Measurements from ENCODE around the gene MAST4. TPM values are rescaled to one million over a fixed set of nuclear protein-coding genes. Genes with fewer than 3 reads are reported as not detected.

MAST4 gene
- total RNA-seq, 1 donor from 2014 or later: 38.3 TPM

DNA sequence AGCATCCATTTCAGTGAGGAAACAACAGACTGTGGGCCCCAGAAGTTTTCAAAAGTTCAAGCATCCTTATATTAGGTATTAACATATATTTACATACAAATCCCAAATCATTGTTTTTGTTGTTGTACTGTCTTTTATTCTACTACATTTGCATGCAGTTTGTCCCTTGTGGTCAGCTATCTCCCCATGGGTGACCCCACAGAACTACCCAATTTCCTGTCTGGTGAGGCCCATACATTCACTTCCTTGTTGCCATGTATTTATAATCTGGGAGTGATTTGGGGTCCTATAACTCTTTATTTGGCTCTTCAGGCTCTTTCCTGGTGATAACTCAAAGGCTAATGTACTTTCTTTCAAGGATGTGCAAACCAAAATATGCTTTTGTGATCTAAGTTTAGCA lies 603.7 kb downstream of the MAST4 start:
- no peak for DNase-seq

DNA sequence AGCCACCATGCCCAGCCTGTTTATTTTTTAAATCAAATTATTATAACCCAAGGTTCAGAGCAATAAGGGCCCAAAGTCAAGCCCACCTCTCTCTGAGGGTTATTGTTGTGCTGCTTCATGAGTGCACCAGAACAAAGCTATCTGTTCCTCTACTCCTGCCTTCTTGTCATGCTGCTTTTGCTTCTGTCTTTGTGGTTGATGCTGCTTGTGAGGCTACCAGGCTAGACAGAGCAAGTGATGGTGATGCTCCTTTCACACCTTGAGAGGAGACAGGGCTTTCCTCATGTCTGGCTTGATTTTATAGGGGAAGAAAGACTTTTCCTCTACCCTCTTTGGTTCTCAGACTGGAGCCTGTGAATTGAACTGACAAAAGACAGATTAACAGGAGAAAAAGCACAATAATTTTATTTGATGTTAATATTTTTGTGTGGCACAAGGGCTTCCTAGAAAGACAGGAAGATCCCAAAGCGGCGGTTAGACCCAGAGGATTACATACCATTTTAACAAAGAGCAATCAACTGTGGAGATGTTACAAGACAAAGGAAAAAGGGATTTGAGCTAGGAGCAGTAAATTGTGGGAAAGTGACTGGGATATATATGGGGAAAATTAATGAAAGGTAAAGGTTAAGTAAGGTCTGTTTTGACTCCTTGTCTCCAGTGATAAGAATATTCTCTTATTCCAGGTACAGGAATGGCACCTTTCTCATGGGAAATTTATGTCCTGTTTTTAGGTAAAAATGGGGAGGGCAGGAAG lies 604.8 kb downstream of the MAST4 start:
- no peak for DNase-seq

DNA sequence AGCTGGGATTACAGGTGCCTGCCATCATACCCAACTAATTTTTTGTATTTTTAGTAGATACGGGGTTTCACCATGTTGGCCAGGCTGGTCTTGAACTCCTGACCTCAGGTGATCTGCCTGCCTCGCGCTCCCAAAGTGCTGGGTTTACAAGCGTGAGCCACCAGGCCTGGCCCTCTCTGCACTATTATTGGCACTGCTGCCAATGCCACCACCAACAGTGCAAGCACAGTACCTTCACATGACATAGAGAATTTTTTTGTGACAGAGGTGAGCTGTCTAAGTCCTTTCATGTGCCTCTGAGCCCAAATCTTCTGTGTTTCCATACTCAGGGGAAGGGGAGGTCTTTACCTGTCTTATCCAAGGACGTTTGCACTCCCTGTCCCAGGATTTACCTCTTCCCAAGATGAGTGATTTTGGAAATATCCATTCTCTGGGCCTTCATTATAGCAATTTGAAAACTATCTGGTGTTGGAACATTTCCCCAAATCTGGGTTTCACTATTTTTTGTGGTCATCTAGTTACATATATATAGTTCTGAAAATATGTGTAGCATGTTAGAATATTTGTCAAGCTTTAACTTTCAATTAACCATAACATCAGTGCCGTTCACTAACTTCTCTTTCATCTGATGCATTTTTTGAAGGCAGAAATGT lies 605.8 kb downstream of the MAST4 start:
- no peak for DNase-seq

DNA sequence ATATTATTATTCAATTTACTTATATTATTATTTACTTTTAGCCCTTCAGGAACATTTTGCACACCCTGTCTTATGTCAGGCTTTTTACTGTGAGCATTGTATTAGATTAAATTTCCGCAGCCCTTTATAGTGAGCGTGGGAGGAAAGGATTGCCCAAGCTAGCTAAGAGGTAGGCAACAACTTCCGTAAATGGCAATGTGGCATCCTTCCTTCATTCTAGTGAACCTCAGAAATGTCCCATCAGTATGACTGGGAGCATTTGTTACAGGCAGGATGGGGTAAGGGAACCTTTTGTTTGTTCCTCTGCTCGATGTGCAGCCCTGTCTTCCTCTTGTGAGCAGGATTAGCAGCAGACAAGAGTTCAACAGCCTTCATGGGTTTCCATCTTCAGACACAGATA lies 606.6 kb downstream of the MAST4 start:
- no peak for DNase-seq

DNA sequence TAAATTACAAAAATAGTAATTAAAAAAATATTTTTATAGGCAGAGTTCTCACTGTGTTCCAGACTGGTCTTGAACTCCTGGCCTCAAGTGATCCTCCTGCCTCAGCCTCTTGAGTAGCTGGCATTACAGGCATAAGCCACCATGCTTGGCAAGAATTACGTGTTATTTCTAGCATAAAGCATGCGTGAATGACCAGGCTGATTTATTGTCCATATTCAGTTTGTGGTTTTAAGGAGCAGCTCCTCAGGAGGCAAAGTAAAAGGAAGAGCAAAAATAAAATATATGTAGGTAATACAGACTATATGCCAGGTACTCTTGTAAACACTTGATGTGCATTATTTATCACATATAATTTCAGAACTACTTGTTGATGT lies 607.5 kb downstream of the MAST4 start:
- no peak for DNase-seq

DNA sequence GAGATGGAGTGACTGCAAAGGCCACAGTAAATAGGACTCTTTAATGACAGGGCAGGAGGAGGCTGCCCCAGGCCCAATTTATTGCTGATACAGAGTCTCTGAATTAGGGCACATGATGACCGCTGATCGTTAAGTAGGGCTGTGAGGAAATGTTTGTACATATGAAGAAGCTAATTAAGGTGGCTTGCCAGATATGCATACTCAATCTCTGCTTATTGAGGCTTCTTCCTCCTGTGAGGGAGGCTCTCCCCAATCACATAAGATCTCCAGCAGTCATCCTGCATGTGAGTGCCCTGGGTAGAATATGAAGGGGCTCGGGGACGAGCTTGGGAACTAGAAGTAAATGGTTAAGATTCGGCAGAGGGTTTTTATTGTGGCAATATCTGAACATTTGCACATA lies 608.6 kb downstream of the MAST4 start:
- no peak for DNase-seq

DNA sequence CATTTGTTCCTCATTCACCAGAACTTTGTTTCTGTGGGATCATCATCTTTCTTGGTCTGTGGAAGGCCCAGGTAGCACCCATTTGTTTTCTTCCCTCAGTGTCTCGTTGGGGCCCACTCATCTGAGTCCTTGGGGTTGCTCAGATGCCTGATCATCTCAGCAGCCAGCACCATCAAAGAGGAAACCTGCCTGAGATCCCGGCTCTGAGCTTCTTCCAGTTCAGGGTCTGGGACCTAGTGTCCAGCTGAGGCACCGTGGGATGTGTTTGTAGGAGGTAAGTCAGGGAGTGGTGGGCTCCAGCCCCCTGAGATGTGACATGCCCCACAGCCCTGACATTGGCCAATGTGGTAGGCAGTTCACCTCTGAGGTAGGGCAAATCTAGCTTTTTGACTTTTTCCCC lies 609.8 kb downstream of the MAST4 start:
- DNase-seq: no peak

DNA sequence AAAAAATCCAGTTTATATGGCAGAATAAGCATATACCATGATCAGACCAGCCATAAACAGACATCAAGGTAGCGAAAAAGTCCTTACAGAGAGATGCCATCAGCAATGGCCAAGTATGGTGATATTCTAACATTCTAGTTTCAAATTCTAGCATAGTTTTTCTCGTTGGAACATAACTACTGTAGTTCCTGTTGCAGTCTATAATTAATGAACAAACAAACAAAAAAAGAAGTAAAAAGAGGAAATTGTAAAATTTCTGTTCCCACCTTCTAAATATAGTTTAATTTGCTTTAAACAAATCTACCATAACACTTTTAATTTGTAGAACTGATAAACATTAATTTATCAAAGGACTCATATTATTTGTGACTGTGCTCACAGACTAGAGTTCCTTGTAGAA lies 610.3 kb downstream of the MAST4 start:
- no peak for DNase-seq

DNA sequence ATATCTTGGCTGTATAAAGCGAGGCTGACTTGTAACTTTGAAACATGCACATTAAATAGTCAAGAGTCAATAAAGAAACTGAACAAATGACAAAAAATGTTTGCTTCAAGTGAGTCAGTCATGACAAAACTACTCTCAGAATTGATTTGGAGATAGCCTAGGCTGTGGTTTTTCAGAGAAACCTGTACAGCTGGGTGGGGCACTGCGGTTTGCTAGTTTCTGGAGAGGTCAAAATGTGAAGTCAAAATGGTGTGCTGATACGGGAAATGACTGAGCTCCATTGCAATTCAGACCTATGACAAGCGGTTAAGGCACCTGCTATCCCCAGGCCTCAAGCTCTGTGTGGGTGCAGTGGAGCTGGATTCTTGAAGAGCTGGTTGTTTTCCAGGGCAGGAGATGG lies 610.7 kb downstream of the MAST4 start:
- peak; percentile 67 for DNase-seq

DNA sequence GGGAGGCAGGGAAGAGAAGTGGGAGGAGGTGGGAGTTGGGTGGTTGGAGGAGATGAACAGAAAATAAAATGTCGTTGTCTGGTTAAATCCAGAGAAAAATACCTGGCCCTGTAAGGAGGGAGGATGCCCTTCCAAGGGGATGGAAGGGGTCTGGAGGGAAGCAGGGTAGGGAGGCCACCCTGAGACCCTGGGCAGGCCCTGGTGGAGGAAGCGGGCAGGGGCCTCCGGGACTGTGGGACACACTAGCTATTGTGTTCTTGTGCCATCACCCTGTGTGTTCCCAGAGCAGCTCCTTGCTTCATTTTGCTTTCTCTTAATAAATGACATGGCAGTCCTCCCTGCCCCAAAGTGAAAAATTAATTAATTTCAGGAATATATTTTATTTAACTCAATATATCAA lies 612.2 kb downstream of the MAST4 start:
- DNase-seq: no peak

DNA sequence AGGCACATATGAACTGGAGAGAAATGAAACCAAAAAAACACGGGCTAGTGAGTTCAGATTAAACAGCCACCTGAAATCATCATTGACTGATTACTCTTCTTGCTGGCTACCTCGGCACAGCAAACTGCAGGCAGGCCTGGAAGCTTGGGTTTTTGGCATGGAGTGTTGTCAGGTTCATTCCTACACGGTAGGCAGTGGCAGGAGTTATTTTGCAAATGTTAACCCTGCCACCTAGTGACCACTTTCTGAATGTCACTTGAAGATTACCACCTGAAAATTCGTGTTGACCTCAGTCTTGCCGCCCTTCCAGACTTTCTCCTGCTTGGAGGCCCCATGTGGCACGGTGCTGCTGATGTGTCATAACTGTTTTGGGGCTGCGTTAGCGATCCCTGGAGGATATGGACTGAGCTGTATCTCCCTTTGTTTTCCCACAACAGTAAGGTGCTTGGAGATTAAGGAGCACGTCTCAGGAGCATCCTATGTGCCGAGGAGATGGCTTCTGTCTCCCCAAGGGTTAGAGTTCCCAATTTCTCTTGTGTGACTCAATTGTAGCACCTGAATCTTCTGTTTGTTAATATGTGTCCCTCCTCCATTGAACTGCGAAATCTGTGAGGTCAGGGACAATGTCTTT lies 613.1 kb downstream of the MAST4 start:
- DNase-seq: peak; percentile 88

DNA sequence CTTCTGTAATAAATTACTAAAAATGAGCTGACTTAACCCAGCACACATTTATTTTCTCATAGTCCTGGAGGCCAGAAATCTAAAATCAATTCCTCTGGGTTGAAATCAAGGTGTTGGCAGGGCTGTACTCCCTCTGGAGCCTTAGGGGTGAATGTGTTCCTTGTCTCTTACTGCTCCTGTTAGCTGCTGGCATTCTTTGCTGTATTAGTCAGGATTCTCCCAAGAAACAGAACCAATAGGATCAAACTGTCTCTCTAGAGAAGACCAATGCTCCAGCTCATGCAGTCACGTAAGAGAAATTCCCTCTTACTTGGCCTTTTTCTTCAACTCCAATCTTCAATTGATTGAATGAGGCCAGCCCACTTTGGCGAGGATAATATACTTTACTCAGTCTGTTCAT lies 615.7 kb downstream of the MAST4 start:
- DNase-seq: peak; percentile 28

DNA sequence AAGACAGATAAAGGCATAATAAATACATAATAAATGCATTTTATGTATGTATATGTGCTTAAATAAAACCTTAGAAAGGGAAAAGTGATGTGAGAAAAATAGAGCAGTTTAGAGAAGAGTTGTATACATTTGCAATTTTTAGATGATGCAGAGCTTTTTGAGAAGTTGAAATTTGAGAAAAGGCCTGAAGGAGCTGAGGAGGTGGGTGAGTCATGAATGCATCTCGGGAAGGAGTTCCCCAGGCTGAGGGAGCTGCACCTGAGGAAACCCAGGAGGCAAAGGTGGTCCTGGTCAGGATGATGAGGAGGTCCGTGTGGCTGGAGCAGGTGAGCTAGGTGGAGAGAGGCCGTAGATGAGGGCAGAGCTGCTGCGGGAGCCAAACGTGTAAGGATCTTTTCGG lies 617.8 kb downstream of the MAST4 start:
- DNase-seq: no peak

DNA sequence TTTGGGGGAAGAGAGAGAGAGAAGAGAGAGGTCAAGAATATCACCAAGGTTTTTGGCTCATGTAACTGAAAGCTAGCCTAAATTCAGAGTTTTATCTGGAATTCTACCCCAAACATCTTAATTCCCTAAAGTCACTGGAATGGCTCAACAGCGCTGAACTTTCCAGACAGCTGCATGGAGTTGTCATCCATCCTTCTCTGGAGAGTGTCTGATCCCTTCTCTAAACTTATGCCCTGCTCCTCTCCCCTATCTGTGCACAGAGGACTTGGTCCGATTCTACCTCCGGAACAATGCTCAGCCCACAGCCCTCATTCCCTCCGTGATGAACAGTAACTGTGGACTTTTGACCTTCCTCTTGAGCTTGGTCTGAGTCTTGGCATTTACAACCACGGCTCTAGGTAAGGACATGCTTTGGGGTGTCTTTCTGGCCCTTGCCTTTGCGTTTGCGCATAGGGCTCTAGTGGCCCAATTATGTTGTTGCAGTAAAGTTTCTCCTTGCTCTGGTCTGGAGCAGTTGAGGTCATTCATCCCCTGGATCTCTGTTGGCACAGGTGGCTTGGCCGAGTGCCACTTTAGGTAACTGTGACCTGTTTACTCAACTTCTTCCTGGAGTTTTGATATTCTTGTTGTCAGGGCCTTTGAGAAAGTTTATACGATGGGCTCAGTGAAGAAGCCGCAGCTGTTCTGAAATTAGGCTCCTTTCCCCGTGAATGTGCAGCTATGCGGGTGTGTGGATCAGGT lies 618.7 kb downstream of the MAST4 start:
- peak; percentile 38 for DNase-seq

DNA sequence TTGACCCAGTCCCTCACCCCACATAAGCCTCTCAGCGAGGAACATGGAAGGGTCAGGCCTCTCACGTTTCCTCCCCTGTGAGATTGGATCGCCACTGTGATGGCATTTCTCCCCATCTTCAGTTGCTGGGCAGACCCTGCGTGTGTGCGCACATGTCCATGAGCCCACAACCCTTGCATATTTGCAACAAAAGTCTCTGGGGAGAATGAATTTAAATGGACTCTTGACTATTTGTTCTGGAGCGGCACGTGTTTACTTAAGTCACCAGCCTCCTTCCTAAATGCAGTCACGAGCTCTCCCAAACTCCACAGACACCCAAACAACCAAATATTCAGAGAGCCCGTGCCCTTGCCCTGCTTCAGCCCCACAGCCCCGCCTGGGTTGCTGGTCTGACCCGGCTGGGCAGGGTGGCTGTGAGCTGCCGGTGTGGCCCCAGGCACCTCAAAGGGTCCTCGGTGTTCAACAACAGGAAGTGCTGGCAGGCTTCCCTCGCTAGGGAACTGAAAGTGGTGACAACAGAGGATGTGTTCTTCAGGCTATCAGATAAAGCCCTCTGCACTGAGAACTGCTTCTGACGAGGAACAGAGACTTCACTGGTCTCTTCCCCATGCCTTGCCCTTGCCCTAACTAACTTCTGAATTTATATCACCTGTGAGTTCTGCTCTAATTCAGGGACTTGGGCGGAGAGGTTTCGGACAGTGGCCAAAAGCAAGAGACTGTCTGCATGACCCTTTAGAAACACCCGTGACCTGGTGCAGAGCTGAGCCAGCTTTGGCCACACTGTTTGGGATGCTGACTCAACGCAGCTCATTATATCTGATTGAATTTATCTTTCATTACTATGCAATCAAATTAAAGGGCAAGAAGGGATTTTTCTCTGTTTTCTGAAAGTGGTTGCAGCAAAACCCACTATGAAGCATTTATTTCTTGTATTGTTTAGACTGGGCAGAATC lies 619.6 kb downstream of the MAST4 start:
- peak; percentile 84 for DNase-seq

DNA sequence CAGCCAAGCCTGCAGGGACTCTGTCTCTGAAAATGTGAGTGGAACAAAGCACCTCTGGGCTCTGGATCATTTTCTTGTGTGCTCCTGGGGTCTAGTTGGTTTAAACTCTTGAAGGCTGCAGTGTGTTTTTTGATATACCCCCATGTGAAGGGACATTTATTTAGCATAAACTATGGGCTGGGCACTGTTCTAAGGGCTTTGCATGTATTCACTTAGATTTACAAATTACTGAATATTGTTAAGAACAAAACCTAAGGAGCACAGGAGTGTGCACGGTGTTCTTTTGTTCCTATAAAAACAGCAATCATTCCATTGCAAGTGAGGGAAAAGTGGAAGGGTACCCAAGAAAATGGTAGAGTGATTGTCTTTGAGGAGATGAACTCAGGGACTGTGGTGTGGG lies 620.4 kb downstream of the MAST4 start:
- DNase-seq: no peak
